Small intestine (tissue), 16 donors: Measurements from ENCODE around the gene UNG. TPM values are rescaled to one million over a fixed set of nuclear protein-coding genes. Genes with fewer than 3 reads are reported as not detected.
"Not testable (repeated sequence)": the region's sequence is repeated elsewhere in the genome, so short reads cannot be mapped to it uniquely, and the experiment has no call there.

Experiments
- DNase-seq, 2 donors: peaks; one replicate each; pipeline versions ENCODE4 v3.0.0 to v3.0.0-alpha.2; 2013
- FAIRE-seq: peaks from 2 replicates; lab custom pipeline; 2012; peaks lifted over from hg19 to GRCh38; lab: Jason Lieb, UNC
- H3K27ac ChIP-seq, 3 donors: one replicate each; pipeline ENCODE4 v1.5.1; 2013; ENCODE audit warnings: low read length in 2 of 3, mild to moderate bottlenecking in 2 of 3, control low read depth in 1 of 3, inconsistent platforms in 1 of 3, low read depth in 1 of 3, moderate library complexity in 1 of 3
- H3K27me3 ChIP-seq, 3 donors: one replicate each; pipeline ENCODE4 v1.6.1; 2013; ENCODE audit warnings: low read length in 3 of 3, inconsistent platforms in 1 of 3; ENCODE audit not compliant: control insufficient read depth in 3 of 3, insufficient read depth in 3 of 3
- H3K36me3 ChIP-seq, 3 donors: one replicate each; pipeline ENCODE4 v1.6.1; 2013; ENCODE audit warnings: low read length in 3 of 3, inconsistent platforms in 1 of 3, low read depth in 1 of 3, mild to moderate bottlenecking in 1 of 3, moderate library complexity in 1 of 3; ENCODE audit not compliant: control insufficient read depth in 3 of 3, insufficient read depth in 2 of 3
- H3K4me1 ChIP-seq, 3 donors: one replicate each; pipeline ENCODE4 v1.6.1; 2013; ENCODE audit warnings: low read length in 2 of 3, inconsistent platforms in 1 of 3, low read depth in 1 of 3, mild to moderate bottlenecking in 1 of 3, moderate library complexity in 1 of 3; ENCODE audit not compliant: control insufficient read depth in 3 of 3, insufficient read depth in 2 of 3
- H3K4me3 ChIP-seq, 3 donors: one replicate each; pipeline ENCODE4 v1.5.1; 2013; ENCODE audit warnings: low read length in 3 of 3, control low read depth in 1 of 3, inconsistent platforms in 1 of 3, low read depth in 1 of 3, mild to moderate bottlenecking in 1 of 3, moderate library complexity in 1 of 3
- H3K9me3 ChIP-seq, 2 donors: one replicate each; pipeline ENCODE4 v1.6.1; 2013; ENCODE audit warnings: low read depth in 1 of 2, low read length in 1 of 2; ENCODE audit not compliant: control insufficient read depth in 2 of 2, insufficient read depth in 1 of 2
- WGBS, 3 donors: extraction: QIAGEN DNeasy Blood & Tissue Kit; methylation state at CpG; one replicate each; pipeline ENCODE4 v1.1.7; 2013; 5-methylcytosine and 5-hydroxymethylcytosine counted together
- long read RNA-seq, 10 donors: transcript quantifications; one replicate each; lab custom pipeline, GENCODE V29; 2026
- polyA plus RNA-seq, 4 donors: library from polyadenylated mRNA; stranded (reverse) in 3 of 4; unstranded in 1 of 4; fragments of 200-250 nt in 3 of 4; fragments of 120-200 nt in 1 of 4; gene quantifications; one replicate each; pipeline versions ENCODE4 v1.2.1 to v1.2.3, GENCODE V29; 2013
- donor health status: healthy with polysubstance abuse.
- donor health status: control.
- donor health status: control.
- donor health status: Bipolar disorder and iron deficiency.
- donor health status: healthy.

UNG gene
- 10 to 100 TPM; 11.9 to 44.4 (median 26.7) TPM for polyA plus RNA-seq
- long read RNA-seq, donor 1, transcript UNG-202 (6 exons, 2,130 nt): major isoform, 22 of 45 reads
- long read RNA-seq, donor 1, transcript UNG-201 (7 exons, 2,071 nt): minor isoform, 10 of 45 reads
- long read RNA-seq, donor 1, partial matches to known transcripts: 13 of 45 reads
- long read RNA-seq, donor 1, other reads (novel, unspliced or antisense): 0 of 45 reads
- long read RNA-seq, donor 2, partial matches to known transcripts: 0 of 4 reads
- long read RNA-seq, donor 2, other reads (novel, unspliced or antisense): 0 of 4 reads
- long read RNA-seq, donor 3, partial matches to known transcripts: 25 of 29 reads
- long read RNA-seq, donor 3, other reads (novel, unspliced or antisense): 0 of 29 reads
- long read RNA-seq, donor 4: 0 reads
- long read RNA-seq, donor 5, transcript UNG-202 (6 exons, 2,130 nt): major isoform, 5 of 14 reads
- long read RNA-seq, donor 5, partial matches to known transcripts: 7 of 14 reads
- long read RNA-seq, donor 5, other reads (novel, unspliced or antisense): 0 of 14 reads
- long read RNA-seq, donor 6, partial matches to known transcripts: 5 of 10 reads
- long read RNA-seq, donor 6, other reads (novel, unspliced or antisense): 0 of 10 reads
- long read RNA-seq, donor 7: 0 reads
- long read RNA-seq, donor 8, partial matches to known transcripts: 0 of 2 reads
- long read RNA-seq, donor 8, other reads (novel, unspliced or antisense): 0 of 2 reads
- long read RNA-seq, donor 9, partial matches to known transcripts: 0 of 1 reads
- long read RNA-seq, donor 9, other reads (novel, unspliced or antisense): 0 of 1 reads
- long read RNA-seq, donor 10, transcript UNG-202 (6 exons, 2,130 nt): major isoform, 9 of 12 reads
- long read RNA-seq, donor 10, partial matches to known transcripts: 0 of 12 reads
- long read RNA-seq, donor 10, other reads (novel, unspliced or antisense): 0 of 12 reads

DNA sequence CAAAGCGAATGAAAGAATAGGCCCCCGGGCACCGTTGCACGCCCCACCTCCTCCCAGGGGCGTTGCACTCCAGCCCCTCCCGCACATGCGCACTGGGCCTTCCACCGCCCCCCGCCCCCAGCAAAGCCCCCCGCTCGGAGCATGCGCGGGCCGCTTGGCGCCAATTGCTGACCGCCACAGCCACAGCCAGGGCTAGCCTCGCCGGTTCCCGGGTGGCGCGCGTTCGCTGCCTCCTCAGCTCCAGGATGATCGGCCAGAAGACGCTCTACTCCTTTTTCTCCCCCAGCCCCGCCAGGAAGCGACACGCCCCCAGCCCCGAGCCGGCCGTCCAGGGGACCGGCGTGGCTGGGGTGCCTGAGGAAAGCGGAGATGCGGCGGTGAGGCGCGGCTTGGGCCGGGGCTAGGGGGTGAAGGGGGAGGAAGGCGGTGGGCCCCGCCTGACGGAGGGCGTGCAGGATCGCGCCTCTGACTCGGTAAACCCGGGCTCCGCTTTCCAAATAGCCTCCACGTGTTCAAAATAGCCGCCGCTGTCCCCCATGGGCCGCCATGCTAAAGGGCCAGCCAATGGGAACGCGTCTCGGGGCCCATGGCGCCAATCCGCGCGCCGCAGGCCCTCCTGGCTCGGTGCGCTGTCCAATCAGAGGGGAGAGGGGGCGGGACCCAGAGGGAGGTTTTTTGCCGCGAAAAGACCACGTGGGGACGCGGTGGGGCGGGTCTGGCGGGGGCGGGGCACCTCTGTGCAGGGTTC lies at the start of gene UNG:
Gene UNG (plus strand): TSS at position 163 of the 748 bp plus-strand sequence. CDS start 83 bp downstream, at position 246.
- FAIRE-seq (no peak), DNase-seq (peak; percentile 97 to 98)
- 1 to 2% (median 1%) methylated on average over 57 to 71 of the region's 71 CpGs for WGBS, 3 donors
- peak within 1 kb of the TSS; percentile 75 to 90 (median 83) for H3K27ac ChIP-seq
- H3K4me3 ChIP-seq: peak within 1 kb of the TSS; percentile 70 to 78 (median 77)
- no peaks in the 10 kb centered on the region for H3K9me3 ChIP-seq
- H3K27me3 ChIP-seq: no peaks in the 10 kb centered on the region
- peaks cover 5 to 6% (median 6%) of the 10 kb centered on the region in 3 donors for H3K4me1 ChIP-seq
- H3K36me3 ChIP-seq: peaks cover 0 to 19% (median 0%) of the 10 kb centered on the region in 3 donors

- H3K4me1 ChIP-seq, H3K4me3 ChIP-seq, H3K9me3 ChIP-seq, H3K27me3 ChIP-seq, H3K27ac ChIP-seq, H3K36me3 ChIP-seq, DNase-seq, FAIRE-seq: not testable (repeated sequence)
- WGBS, 3 donors: 70 to 83% (median 73%) methylated on average over 3 of the region's 3 CpGs
Measured at GRCh38 chr12:109048706-109049105, 48.7 kb upstream of the UNG start.

DNA sequence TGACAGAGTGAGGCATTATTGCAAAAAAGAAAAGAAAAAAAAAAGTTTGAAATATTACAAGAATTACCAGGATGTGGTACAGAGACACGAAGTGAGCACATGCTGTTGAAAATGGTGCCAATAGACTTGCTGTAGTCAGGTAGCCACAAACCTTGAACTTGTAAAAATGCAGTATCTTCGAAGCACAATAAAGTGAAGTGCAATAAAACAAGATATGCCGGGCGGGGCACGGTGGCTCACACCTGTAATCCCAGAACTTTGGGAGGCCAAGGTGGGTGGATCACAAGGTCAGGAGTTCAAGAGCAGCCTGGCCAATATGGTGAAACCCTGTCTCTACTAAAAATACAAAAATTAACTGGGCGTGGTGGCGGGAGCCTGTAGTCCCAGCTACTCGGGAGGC lies 47.6 kb upstream of the UNG start:
- 40 to 69% (median 64%) methylated on average over 8 of the region's 8 CpGs for WGBS, 3 donors
- peak in 1 of 2 donors; percentile 43 for DNase-seq
- H3K9me3 ChIP-seq, H3K4me3 ChIP-seq, H3K36me3 ChIP-seq, H3K27ac ChIP-seq, FAIRE-seq, H3K27me3 ChIP-seq: not testable (repeated sequence)
- H3K4me1 ChIP-seq: peaks cover 0 to 13% (median 0%) of the 10 kb centered on the region in 3 donors

DNA sequence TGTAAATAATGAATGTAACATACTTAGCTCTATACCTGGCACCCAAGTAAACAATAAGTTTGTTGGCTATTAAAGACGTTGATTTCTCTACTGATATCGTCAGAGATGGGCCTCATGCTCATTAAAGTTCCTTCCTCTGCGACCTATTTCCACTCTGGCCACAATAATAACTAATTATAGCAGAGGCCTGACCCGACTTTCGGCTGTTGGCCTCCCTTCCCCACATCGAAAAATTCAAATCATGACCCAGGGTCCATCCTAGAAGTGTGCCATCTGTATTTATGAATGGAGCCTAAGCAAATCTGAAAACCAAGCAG lies 45.3 kb upstream of the UNG start:
- Histone ChIP-seq H3K27ac (peak overlapping the region; percentile 70 to 90 (median 85)), H3K27me3 (no peaks in the 10 kb centered on the region), H3K9me3 (no peaks in the 10 kb centered on the region), H3K4me3 (peak overlapping the region; percentile 59 to 93 (median 92)), H3K36me3 (no peaks in the 10 kb centered on the region), H3K4me1 (peaks cover 0 to 13% (median 0%) of the 10 kb centered on the region in 3 donors)
- 4 to 14% (median 7%) methylated on average over 6 of the region's 6 CpGs for WGBS, 3 donors
- no peak for FAIRE-seq
- DNase-seq: no peak

GRCh38 chr12:109052414-109053323 lies 44.7 kb upstream of the UNG start, which contains the start of gene USP30:
USP30 (plus strand) TSS chr12:109052576; CDS start chr12:109052679, 103 bp downstream.
- FAIRE-seq: no peak
- H3K4me3 ChIP-seq: peak within 1 kb of the TSS; percentile 59 to 93 (median 92)
- no peaks in the 10 kb centered on the region for H3K9me3 ChIP-seq
- WGBS, 3 donors: 0 to 1% (median 1%) methylated on average over 52 to 61 of the region's 61 CpGs
- H3K36me3 ChIP-seq: peaks cover 0 to 2% (median 2%) of the 10 kb centered on the region in 3 donors
- H3K4me1 ChIP-seq: peaks cover 0 to 13% (median 0%) of the 10 kb centered on the region in 3 donors
- peak within 1 kb of the TSS; percentile 70 to 90 (median 85) for H3K27ac ChIP-seq
- peak; percentile 88 to 94 for DNase-seq
- no peaks in the 10 kb centered on the region for H3K27me3 ChIP-seq

DNA sequence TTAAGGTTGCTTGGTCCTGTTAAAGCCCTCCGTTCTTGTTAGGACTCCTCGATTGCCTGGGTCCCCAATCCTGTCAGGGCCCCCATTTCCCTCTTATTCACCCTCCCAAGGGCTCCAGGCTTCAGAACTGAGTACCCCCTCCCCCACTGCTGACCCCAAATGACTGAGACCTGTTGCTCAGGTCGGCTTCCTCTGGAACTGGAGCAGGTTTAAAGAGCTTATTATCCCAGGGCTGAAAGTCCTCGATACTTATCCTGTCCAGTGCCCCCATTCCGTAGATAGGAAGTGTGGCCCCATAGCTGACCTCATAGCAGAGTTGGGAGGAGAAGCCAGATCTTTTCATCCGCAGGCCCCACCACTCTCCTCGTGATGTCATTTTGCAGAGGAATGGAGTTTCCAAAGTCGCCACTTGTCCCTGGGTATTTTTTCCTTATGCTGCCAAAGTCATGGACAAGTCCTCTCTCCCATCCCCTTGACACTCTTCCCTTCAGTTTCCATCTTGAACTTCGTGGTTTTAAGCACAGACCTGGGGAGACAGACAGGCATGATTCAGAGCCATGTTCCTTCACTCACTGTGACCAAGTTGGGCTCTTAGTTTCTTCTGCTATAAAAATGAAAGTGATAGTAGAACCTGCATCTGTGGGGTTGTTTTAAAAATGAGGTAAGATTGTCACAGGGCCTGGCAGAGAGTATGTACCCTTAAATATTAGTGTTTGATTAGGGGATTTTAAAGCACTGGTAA lies 43.8 kb upstream of the UNG start:
- Histone ChIP-seq H3K36me3 (peaks cover 0 to 10% (median 2%) of the 10 kb centered on the region in 3 donors), H3K4me1 (peaks cover 0 to 13% (median 0%) of the 10 kb centered on the region in 3 donors), H3K27me3 (no peaks in the 10 kb centered on the region), H3K27ac (peak overlapping the region; percentile 70 to 90 (median 85)), H3K4me3 (peak overlapping the region; percentile 59 to 93 (median 92)), H3K9me3 (no peaks in the 10 kb centered on the region)
- no peak for FAIRE-seq
- 2 to 13% (median 6%) methylated on average over 9 of the region's 9 CpGs for WGBS, 3 donors
- DNase-seq: peak; percentile 65 to 71

- Histone ChIP-seq H3K4me1 (peaks cover 0 to 13% (median 0%) of the 10 kb centered on the region in 3 donors), H3K27ac (peak overlapping the region; percentile 70 to 90 (median 85)), H3K4me3 (peak overlapping the region in 2 of 3 donors; percentile 59 to 92), H3K36me3 (peaks cover 0 to 10% (median 2%) of the 10 kb centered on the region in 3 donors)
- WGBS, 3 donors: 33 to 61% (median 36%) methylated on average over 4 of the region's 4 CpGs
- not testable (repeated sequence) for H3K9me3 ChIP-seq, FAIRE-seq, H3K27me3 ChIP-seq, DNase-seq
Measured at GRCh38 chr12:109054124-109054513, 43.3 kb upstream of the UNG start.
